Right kidney (tissue), 1 donor: Measurements from ENCODE around the gene SLC2A11.
A peak's percentile ranks its signal among the peaks of the same experiment; 100 is the strongest.
"Not testable (repeated sequence)": the region's sequence is repeated elsewhere in the genome, so short reads cannot be mapped to it uniquely, and the experiment has no call there.

Source experiments
- DNase-seq: peaks from one replicate; pipeline ENCODE4 v3.0.0-alpha.2; 2016

SLC2A11 gene

DNA sequence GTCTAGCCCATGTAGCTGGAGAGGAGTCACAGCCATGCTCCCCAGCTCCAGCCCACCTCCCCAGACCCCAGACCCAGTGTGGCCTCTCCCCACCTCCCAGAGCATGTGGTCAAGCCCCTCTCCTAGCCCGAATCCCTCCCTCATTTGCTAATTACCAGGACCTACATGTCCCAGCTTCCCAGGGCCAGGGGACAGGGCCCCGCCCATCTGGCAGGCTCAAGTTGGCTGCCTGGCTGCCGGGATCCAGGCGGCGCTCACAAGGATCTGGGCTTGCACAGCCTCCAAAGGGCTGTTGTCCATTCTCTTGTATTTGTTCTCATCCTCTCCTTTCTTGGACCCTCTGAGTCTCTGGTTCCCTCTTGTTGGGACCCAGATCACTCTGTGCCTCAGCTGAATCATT lies 31.9 kb downstream of the SLC2A11 start:
- no peak for DNase-seq

- no peak for DNase-seq
Measured at GRCh38 chr22:23891726-23892125, 34.1 kb downstream of the SLC2A11 start.

GRCh38 chr22:23892130-23892529 lies 34.5 kb downstream of the SLC2A11 start:
- no peak for DNase-seq

- no peak for DNase-seq
Measured at GRCh38 chr22:23892706-23893105, 35.0 kb downstream of the SLC2A11 start.

- no peak for DNase-seq
Measured at GRCh38 chr22:23893121-23893944, 35.7 kb downstream of the SLC2A11 start.

DNA sequence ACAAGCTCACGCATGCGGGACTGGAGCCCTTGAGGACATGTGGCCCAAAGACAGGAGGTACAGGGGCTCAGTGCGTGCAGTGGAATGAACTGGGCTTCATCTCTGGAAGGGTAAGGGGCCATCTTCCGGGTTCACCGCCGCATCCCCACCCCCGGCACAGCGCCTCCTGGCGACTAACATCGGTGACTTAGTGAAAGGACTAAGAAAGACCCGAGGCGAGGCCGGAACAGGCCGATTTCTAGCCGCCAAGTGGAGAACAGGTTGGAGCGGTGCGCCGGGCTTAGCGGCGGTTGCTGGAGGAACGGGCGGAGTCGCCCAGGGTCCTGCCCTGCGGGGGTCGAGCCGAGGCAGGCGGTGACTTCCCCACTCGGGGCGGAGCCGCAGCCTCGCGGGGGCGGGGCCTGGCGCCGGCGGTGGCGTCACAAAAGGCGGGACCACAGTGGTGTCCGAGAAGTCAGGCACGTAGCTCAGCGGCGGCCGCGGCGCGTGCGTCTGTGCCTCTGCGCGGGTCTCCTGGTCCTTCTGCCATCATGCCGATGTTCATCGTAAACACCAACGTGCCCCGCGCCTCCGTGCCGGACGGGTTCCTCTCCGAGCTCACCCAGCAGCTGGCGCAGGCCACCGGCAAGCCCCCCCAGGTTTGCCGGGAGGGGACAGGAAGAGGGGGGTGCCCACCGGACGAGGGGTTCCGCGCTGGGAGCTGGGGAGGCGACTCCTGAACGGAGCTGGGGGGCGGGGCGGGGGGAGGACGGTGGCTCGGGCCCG lies 36.5 kb downstream of the SLC2A11 start, which contains the start of gene MIF:
TSS of gene MIF (plus strand) at position 439 of the 765 bp plus-strand sequence. CDS start at position 531, 92 bp downstream.
- peak; percentile 97 for DNase-seq

- DNase-seq, result peak; percentile 87
Measured at GRCh38 chr22:23894710-23895598, 37.3 kb downstream of the SLC2A11 start.

DNA sequence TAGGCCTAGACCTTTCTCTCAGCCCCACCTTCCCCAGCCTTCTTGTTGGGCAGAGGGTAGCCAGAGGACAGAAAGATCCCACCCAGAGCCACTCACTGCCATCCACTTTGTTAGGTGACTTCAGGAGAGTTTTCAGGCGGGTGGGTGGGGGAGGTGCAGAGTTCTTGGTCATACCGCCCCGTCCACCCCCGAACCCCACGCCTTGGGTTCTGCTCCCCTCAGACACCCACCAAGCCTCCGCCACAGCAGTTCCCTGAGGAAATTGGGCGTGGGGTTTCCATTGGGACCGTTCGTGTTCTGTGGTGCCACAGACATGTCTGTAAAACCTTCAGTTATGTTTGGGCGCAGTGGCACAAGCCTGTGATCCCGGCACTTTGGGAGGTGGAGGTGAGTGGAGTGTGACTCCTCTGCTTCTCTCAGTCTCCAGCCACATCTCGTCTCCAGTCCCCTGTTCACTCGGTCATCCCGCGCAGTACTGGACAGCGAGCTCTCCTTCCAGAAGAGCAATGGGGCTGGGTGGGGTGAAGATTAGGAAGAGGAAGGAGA lies 38.0 kb downstream of the SLC2A11 start:
- DNase-seq, result no peak

DNA sequence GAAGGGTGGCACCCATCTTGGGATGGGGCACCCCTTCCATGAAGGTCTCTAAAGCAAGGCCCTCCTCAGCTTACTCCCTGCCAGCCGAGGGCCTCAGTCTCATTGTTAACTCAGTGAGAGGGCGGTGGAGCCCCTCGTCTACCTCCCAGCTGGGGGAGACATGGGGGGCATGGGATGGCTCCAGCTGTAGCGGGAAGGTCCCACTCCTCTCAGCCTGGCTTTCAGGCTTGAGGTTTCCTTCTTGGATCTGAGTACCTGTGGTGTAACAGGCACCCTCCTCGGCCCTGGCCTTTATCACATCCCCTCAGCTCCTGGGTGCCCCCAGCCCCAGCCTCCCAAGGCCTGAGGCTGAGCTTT lies 38.5 kb downstream of the SLC2A11 start:
- DNase-seq, result no peak

GRCh38 chr22:23896523-23897186 lies 39.0 kb downstream of the SLC2A11 start:
- no peak for DNase-seq

DNA sequence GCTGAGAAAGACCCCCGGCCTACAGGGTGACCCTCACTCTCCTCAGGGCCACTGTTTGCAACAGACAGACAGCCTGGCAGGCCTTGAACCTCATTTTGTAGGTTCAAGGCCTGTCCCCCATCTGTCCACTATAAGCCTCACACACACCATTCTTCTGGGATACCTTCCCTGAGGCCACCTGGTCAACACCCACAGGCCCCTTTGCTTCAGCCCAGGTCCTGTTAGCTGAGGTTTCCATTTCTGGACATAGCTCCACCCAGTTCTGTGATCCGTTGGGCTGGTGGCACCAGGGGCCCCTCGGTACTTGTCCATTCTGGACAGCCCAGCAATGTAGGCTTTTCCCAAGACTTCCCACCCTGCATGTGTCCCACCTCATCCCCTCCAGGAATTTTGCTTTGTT lies 39.6 kb downstream of the SLC2A11 start:
- DNase-seq, result no peak

DNA sequence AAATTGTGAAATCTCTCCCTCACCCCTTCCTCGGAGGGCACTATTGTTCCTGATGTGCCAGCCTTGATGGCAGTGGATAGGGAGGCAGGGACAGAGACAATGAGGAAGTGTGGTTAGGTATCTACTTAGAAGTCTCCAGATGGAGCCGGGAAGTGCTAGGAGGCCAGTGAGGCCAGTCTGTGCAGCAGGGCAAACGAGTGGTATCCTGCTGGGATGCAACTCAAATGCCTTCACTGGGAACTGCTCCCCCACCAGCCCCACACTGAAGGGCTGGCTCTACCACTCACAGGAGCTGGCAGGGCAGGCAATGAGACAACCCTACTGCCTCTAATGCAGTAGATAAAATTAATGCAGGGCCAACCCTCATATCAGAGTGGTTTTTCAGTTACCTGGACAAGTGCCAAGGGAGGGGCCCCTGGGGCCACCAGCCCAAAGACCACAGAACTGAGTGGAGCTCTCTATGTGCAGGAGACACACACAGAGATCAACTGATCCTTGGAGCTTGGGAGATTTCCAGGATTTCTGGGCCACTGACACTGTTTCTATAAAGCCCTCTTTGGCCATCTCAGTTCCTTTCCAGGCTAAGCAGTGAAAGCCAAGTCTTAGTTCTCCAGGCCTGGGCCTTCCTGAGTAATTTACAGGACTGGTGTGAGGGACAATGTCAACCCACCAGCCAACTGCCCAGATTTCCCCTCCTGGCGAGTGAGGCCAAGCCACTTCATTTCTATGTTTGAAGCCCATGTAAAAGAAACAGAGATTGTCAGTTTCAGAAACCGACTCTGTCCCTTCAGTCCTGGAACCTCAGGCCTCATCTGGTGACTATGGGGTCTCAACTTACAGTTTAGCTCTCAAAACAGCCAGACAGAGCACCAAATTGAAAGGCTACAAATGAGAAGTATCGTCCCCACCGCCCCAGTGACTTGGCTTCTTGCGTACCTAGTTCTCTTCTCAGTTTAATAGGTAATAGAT lies 40.6 kb downstream of the SLC2A11 start:
- no peak for DNase-seq

DNA sequence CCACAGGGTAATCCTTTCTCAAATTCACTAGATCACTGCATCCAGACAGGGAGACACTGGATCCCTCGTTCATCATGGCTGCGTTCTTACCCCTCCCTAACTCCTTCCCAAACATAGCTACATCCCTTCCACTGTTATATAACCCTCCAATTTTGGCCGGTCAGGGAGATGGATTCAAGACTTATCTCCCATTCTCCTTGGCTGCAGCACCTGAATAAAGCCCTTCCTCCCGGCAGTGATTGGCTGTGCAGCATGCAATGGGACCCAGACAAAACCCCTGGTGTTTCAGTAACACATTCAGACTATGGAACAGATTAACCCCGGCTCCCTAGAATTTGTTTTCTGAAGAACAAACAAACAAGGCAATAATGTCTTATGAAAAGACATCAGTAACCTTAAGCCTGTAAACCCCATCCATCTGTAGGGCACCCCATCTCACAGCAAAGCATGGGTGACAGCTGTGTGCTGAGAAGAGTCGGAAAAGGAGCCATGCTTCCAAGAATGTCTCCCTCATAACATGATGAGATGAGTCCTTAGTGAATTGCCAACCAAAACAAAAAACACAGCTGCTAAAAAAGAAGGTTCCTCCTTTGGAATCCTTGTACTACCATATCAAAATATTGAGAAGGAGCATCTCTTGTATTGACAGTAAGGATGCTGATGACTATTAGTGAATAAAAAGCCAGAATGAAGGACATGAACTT lies 41.5 kb downstream of the SLC2A11 start:
- no peak for DNase-seq

GRCh38 chr22:23900227-23900626 lies 42.6 kb downstream of the SLC2A11 start:
- not testable (repeated sequence) for DNase-seq

DNA sequence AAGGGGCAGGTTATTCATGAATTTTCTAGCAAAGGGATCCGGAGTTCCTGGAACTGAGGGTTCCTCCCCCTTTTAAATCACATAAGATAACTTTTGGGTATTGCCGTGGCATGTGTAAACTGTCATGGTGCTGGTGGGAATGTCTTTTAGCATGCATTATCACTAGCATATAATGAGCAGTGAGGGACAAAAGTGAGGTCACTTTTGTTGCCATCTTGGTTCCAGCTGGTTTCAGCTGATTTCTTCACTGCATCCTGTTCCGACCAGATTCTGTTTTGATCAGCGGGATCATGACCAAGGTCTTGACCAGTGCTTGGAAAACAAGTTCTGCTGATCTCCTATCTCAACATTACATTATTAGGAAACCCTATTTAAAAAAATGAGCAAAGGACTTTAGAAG lies 43.9 kb downstream of the SLC2A11 start:
- DNase-seq, result no peak

DNA sequence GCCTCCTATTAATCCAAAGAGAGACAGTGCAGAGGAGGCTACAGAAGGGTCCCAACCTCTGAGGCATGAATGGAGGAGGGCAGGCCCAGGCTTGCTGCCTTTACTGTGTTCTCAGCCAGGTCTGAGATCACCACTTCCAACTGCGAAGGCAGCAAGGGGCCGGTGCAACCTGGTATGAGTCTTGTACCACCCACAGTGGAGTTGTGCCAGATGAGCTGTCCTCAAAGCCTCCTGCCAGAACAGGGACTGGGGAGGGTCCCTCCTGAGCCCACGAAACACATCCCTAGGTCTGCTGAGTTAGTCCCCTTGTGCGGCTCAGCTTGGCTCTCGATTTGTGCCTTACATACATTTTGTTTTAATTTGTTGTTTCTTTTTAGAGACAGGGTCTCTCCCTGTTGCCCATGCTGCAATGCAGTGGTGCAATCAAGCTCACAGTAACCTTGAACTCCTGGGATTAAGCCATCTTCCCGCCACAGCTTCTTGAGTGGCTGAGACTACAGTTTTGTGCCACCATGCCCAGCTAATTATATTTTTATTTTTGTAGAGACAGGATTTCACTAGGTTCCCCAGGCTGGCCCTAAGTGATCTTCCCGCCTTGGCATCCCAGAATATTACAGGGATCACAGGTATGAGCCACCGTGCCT lies 45.8 kb downstream of the SLC2A11 start:
- DNase-seq, result no peak

GRCh38 chr22:23904573-23905254 lies 47.0 kb downstream of the SLC2A11 start:
- no peak for DNase-seq

GRCh38 chr22:23906641-23907040 lies 49.0 kb downstream of the SLC2A11 start:
- DNase-seq, result no peak

- DNase-seq, result not testable (repeated sequence)
Measured at GRCh38 chr22:23907423-23907822, 49.7 kb downstream of the SLC2A11 start.
